HL-60 (cell line): Measurements from ENCODE around the gene KLHL18.

ENCODE experiments used
- CTCF ChIP-seq: IDR thresholded peaks from one replicate; pipeline ENCODE4 v1.5.1; 2011; ENCODE audit warnings: low read length, control low read depth, inconsistent platforms; ENCODE audit not compliant: insufficient read depth
- GABPA ChIP-seq: IDR thresholded peaks from 2 replicates; pipeline ENCODE4 v1.6.1; 2012; ENCODE audit warnings: low read depth
- POLR2AphosphoS5 ChIP-seq: IDR thresholded peaks from 2 replicates; pipeline ENCODE4 v1.6.1; 2012; ENCODE audit warnings: low read depth
- REST ChIP-seq: IDR thresholded peaks from 2 replicates; pipeline ENCODE4 v1.6.1; 2012; ENCODE audit warnings: low read depth; ENCODE audit not compliant: insufficient replicate concordance
- SPI1 ChIP-seq: IDR thresholded peaks from 2 replicates; pipeline ENCODE4 v1.6.1; 2012; ENCODE audit warnings: low read depth, mild to moderate bottlenecking, borderline replicate concordance

- TF ChIP-seq CTCF = peak; percentile 62
- TF ChIP-seq POLR2AphosphoS5 = no peak
- no peak for TF ChIP-seq REST
- TF ChIP-seq GABPA = no peak
- no peak for TF ChIP-seq SPI1
Measured at GRCh38 chr3:47324278-47324865, 41.6 kb downstream of the KLHL18 start.
